Gastrocnemius medialis (tissue), 4 donors: ENCODE measurements around the gene ASPM.

Source experiments
- POLR2A ChIP-seq, 2 donors: fragments of 450-650 bp; IDR thresholded peaks; one replicate each; pipeline ENCODE4 v1.6.1; 2017; ENCODE audit warnings: antibody characterized with exemption in 2 of 2, mild to moderate bottlenecking in 2 of 2, moderate library complexity in 2 of 2
- TF ChIP-seq, protein P1 (sequence below), 5 experiments: fragments of 450-650 bp in 3 of 5; fragments of 200-600 bp in 2 of 5; sonication (generic) in 2 of 5; IDR thresholded peaks in 4 of 5; conservative IDR thresholded peaks in 1 of 5; 1 replicate in 4 of 5; 2 replicates in 1 of 5; pipeline ENCODE4 v1.5.1; 2016 to 2019; ENCODE audit warnings: antibody characterized with exemption in 5 of 5, mild to moderate bottlenecking in 3 of 5, moderate library complexity in 3 of 5

DNA sequence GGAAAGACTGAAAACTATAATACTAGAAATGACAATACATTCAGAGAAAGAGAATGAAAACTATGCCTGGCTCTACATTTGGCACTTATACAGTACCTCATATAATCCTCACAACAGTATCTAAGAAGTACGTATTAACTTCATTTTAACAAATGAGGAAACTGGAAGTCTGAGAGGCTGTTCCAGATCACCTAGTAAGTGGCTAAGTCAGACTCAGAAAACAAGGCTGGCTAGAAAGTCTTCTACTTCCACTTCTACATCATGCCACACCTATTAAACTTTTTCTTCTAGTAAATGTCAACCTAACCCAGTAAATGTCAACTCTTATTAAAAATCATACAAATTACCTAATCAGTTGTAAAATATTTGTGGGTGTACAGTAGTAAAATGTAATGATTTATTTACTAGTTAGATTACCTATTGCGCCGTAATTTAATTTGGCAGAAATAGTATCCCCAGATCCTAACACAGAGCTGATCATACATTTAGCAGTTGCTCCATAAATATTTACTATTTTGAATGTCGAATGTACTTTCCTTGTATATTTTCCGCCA, 36.8 kb upstream of the ASPM start:
- TF ChIP-seq, protein P1, sequence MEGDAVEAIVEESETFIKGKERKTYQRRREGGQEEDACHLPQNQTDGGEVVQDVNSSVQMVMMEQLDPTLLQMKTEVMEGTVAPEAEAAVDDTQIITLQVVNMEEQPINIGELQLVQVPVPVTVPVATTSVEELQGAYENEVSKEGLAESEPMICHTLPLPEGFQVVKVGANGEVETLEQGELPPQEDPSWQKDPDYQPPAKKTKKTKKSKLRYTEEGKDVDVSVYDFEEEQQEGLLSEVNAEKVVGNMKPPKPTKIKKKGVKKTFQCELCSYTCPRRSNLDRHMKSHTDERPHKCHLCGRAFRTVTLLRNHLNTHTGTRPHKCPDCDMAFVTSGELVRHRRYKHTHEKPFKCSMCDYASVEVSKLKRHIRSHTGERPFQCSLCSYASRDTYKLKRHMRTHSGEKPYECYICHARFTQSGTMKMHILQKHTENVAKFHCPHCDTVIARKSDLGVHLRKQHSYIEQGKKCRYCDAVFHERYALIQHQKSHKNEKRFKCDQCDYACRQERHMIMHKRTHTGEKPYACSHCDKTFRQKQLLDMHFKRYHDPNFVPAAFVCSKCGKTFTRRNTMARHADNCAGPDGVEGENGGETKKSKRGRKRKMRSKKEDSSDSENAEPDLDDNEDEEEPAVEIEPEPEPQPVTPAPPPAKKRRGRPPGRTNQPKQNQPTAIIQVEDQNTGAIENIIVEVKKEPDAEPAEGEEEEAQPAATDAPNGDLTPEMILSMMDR (IDR thresholded peaks at IDR 0.05 in 4 of 5, conservative IDR thresholded peaks at IDR 0.05 in 1 of 5) = no peak
- TF ChIP-seq POLR2A (IDR thresholded peaks at IDR 0.05) = no peak
